Thyroid gland (tissue), 4 donors: ENCODE results near the gene DHX58. TPM values are rescaled to one million over a fixed set of nuclear protein-coding genes. Genes with fewer than 3 reads are reported as not detected.

ENCODE experiments used
- DNase-seq, 2 donors: peaks; one replicate each; pipeline ENCODE4 v3.0.0-alpha.2; 2019
- H3K27ac ChIP-seq, 3 donors: fragments of 200-600 bp; sonication (generic); 1 replicate in 2 of 3; 2 replicates in 1 of 3; pipeline ENCODE4 v1.5.1; 2016 to 2019; ENCODE audit warnings: mild to moderate bottlenecking in 1 of 3, moderate library complexity in 1 of 3
- H3K27me3 ChIP-seq: fragments of 200-600 bp; sonication (generic); one replicate; pipeline ENCODE4 v1.5.1; 2019
- H3K36me3 ChIP-seq, 2 donors: fragments of 200-600 bp; sonication (generic); one replicate each; pipeline ENCODE4 v1.5.1; 2016 to 2019
- H3K4me1 ChIP-seq, 2 donors: fragments of 200-600 bp; sonication (generic); one replicate each; pipeline ENCODE4 v1.5.1; 2017 to 2019
- H3K4me3 ChIP-seq, 3 donors: fragments of 200-600 bp; sonication (generic); replicated peaks in 1 of 3; 1 replicate in 2 of 3; 2 replicates in 1 of 3; pipeline ENCODE4 v1.5.1; 2016; ENCODE audit warnings: mild to moderate bottlenecking in 1 of 3
- H3K9me3 ChIP-seq: fragments of 200-600 bp; sonication (generic); one replicate; pipeline ENCODE4 v1.5.1; 2017
- POLR2A ChIP-seq, 2 donors: fragments of 450-650 bp; IDR thresholded peaks; one replicate each; pipeline ENCODE4 v1.6.1; 2017; ENCODE audit warnings: antibody characterized with exemption in 2 of 2, mild to moderate bottlenecking in 2 of 2, moderate library complexity in 1 of 2
- whole genome bisulfite sequencing, 2 donors: methylation state at CpG; one replicate each; pipeline ENCODE4 v1.1.5; 2017; 5-methylcytosine and 5-hydroxymethylcytosine counted together
- intact Hi-C: fragments of 100-400 bp; cut with DNase I; formaldehyde crosslinking; loops from one replicate; pipeline ENCODE4 v1.15.1; 2023
- total RNA-seq, 4 donors: library from RNA; depleted of rRNA; stranded (reverse); fragments of >200 nt; gene quantifications; one replicate each; pipeline ENCODE4 v1.2.3, GENCODE V29; 2016
- TF ChIP-seq, protein P1 (sequence below), 6 experiments: fragments of 200-600 bp in 3 of 6; fragments of 450-650 bp in 3 of 6; sonication (generic) in 3 of 6; IDR thresholded peaks; one replicate each; pipeline ENCODE4 v1.5.1; 2016 to 2019; ENCODE audit warnings: antibody characterized with exemption in 6 of 6, mild to moderate bottlenecking in 2 of 6, inconsistent platforms in 1 of 6, moderate library complexity in 1 of 6

Gene DHX58
- total RNA-seq, 4 donors from 2014 or later: 6.4 to 12.9 (median 9.7) TPM

DNA sequence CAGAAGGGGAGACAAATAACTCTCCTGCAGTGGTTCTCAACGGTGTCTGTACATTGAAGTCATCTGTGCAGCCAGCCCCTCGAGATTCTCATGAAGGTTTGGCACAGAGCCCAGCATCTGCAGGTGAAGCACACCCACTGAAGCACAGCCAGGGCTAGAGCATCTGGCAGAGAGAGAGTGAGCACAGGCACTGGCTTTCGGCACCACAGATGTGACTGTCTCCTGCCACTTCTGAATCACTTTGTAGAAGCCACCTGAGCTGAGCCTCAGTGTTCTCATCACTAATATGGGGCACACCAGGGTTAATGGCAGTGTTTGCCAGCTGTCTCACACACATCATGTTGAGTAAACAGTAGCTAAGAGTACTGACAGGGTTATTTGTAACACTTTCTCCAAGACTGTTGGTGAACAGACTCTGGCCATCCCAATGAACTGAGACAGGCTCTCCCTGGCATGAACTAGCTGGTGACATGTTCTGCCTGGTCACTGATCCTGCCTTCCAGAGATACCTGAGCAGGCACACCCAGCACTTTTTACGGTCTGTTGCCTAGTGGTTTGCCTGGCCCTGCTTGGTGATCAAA, 21.0 kb upstream of the DHX58 start:
- intact Hi-C loops: no loop called here
- Histone ChIP-seq H3K9me3 (no peaks in the 10 kb centered on the region), H3K36me3 (peaks cover 18% of the 10 kb centered on the region in 2 donors), H3K27ac (peak overlapping the region; percentile 22 to 89 (median 86)), H3K4me1 (peaks cover 53 to 92% of the 10 kb centered on the region in 2 donors), H3K4me3 (no peak overlapping the region), H3K27me3 (no peaks in the 10 kb centered on the region)
- DNase-seq: peak; percentile 74 to 80
- TF ChIP-seq, protein P1, sequence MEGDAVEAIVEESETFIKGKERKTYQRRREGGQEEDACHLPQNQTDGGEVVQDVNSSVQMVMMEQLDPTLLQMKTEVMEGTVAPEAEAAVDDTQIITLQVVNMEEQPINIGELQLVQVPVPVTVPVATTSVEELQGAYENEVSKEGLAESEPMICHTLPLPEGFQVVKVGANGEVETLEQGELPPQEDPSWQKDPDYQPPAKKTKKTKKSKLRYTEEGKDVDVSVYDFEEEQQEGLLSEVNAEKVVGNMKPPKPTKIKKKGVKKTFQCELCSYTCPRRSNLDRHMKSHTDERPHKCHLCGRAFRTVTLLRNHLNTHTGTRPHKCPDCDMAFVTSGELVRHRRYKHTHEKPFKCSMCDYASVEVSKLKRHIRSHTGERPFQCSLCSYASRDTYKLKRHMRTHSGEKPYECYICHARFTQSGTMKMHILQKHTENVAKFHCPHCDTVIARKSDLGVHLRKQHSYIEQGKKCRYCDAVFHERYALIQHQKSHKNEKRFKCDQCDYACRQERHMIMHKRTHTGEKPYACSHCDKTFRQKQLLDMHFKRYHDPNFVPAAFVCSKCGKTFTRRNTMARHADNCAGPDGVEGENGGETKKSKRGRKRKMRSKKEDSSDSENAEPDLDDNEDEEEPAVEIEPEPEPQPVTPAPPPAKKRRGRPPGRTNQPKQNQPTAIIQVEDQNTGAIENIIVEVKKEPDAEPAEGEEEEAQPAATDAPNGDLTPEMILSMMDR (IDR thresholded peaks at IDR 0.05): no peak
- TF ChIP-seq POLR2A (IDR thresholded peaks at IDR 0.05): no peak
- WGBS, 2 donors: 13 to 28% methylated on average over 4 of the region's 4 CpGs

DNA sequence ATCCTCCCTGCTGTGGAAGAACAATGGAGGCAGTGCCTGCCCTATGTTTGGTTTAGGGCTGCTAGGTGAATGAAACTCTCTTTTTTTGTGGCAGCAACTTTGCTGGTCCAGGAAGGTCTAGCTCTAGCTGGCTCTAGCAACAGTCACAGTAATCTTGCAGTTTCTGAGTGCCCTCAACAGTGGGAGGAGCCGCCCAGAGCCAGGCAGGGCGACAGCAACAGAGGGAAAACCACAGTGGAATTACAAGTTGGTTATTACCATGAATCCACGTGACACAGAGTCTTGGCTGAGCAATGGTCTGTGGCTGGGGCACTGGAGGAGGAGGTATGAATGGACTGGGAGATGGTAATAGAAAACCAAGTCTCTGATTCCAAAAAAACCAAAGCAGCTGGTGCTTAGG, 20.4 kb upstream of the DHX58 start:
- TF ChIP-seq, protein P1 (IDR thresholded peaks at IDR 0.05): no peak
- TF ChIP-seq POLR2A (IDR thresholded peaks at IDR 0.05): peak in 1 of 2 donors; percentile 22
- 14 to 17% methylated on average over 3 of the region's 3 CpGs for WGBS, 2 donors
- Histone ChIP-seq H3K27me3 (no peaks in the 10 kb centered on the region), H3K9me3 (no peaks in the 10 kb centered on the region), H3K27ac (peak overlapping the region; percentile 55 to 89 (median 86)), H3K4me3 (no peak overlapping the region), H3K36me3 (peaks cover 23 to 24% of the 10 kb centered on the region in 2 donors), H3K4me1 (peaks cover 49 to 86% of the 10 kb centered on the region in 2 donors)
- DNase-seq: peak; percentile 94 to 96
- intact Hi-C loops: no loop called here

DNA sequence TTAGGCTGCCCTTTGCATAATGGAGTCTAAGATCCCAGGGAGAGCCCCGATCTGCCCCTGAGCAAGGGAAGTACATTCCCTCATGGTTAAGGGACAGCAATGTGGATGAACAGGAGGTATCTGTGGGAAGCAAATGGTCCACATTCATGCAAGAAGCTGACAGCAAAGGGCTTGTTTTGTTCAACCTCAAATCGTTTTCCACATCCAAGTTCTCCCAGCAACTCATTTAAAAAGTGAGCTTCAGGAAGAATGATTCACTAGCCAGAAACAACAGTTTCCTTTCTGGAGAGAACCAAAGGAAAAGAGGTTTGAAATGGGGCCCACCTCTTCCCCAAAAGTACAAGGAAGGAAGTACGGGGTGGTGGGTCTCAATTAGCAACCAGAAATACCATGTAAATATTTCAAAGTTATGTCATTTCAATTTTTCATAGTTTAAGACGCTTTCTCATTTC, 19.5 kb upstream of the DHX58 start:
- DNase-seq: no peak
- no peak for TF ChIP-seq POLR2A (IDR thresholded peaks at IDR 0.05)
- TF ChIP-seq, protein P1 (IDR thresholded peaks at IDR 0.05): no peak
- peak overlapping the region; percentile 55 to 89 (median 86) for H3K27ac ChIP-seq
- no peaks in the 10 kb centered on the region for H3K27me3 ChIP-seq
- H3K4me1 ChIP-seq: peaks cover 49 to 83% of the 10 kb centered on the region in 2 donors
- no peaks in the 10 kb centered on the region for H3K9me3 ChIP-seq
- peaks cover 31 to 33% of the 10 kb centered on the region in 2 donors for H3K36me3 ChIP-seq
- 62% methylated on average over 4 of the region's 4 CpGs for WGBS, 2 donors
- no peak overlapping the region for H3K4me3 ChIP-seq
- intact Hi-C loops: no loop called here

DNA sequence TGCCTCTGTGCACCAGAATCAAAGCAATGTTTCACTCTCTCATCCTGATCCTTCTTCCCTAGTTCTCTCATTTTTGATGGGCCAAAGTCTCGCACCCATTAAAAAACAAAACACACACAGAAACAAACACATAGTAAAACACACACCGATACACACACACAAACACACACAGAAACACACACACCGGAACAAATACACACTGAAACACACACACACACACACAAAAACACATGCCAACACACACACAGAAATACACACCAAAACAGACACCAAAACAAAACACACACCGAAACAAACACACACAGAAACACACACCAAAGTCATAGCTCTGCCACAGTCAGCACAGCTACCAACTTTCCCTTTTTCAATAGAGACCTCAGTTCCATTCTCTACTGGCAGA, 18.7 kb upstream of the DHX58 start:
- DNase-seq: no peak
- no peaks in the 10 kb centered on the region for H3K9me3 ChIP-seq
- 97% methylated on average over 4 of the region's 4 CpGs for WGBS, 2 donors
- no peak overlapping the region for H3K4me3 ChIP-seq
- TF ChIP-seq, protein P1 (IDR thresholded peaks at IDR 0.05): no peak
- TF ChIP-seq POLR2A (IDR thresholded peaks at IDR 0.05): no peak
- H3K27ac ChIP-seq: peak overlapping the region; percentile 55 to 89 (median 86)
- H3K36me3 ChIP-seq: peaks cover 32 to 37% of the 10 kb centered on the region in 2 donors
- H3K27me3 ChIP-seq: no peaks in the 10 kb centered on the region
- intact Hi-C loops: no loop called here
- H3K4me1 ChIP-seq: peaks cover 45 to 75% of the 10 kb centered on the region in 2 donors

DNA sequence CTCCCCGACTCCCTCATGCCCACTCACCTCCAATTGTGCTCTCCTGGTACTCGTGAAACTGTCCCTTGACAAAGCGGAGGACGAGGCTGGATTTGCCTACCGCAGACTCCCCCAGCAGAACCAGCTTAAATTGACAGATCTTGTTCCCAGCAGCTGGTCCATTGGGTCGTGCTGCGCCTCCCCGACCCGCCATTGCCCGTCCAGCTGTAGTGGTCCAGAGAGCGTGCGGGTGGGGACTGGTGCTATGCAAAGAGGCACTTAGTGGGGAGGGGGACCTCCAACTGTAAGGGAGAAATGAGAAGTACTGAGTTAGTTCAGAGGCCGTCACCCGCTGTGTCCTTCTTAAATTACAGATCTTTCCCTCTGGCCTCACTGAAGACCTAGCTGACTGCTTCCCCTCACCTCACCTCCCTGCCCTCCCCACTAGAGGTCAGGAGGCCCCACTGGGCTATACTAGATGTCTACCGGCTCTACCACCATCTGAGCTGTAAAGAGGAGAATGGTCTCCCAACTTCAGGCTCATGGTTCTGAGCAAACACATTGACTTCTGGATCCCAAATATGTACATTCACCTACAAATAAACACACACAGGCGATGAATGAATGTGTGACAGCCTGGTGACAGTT, 17.9 kb upstream of the DHX58 start:
- peaks cover 40 to 45% of the 10 kb centered on the region in 2 donors for H3K36me3 ChIP-seq
- peaks cover 37 to 67% of the 10 kb centered on the region in 2 donors for H3K4me1 ChIP-seq
- TF ChIP-seq POLR2A (IDR thresholded peaks at IDR 0.05): no peak
- TF ChIP-seq, protein P1 (IDR thresholded peaks at IDR 0.05): no peak
- H3K9me3 ChIP-seq: no peaks in the 10 kb centered on the region
- intact Hi-C loops: no loop called here
- H3K27me3 ChIP-seq: no peaks in the 10 kb centered on the region
- H3K27ac ChIP-seq: peak overlapping the region in 2 of 3 donors; percentile 86 to 89
- 95% methylated on average over 16 of the region's 16 CpGs for WGBS, 2 donors
- H3K4me3 ChIP-seq: no peak overlapping the region
- no peak for DNase-seq
